ENCODE measurements around the gene SWAP70. TPM values are rescaled to one million over a fixed set of nuclear protein-coding genes. Genes with fewer than 3 reads are reported as not detected.

SWAP70 gene
- total and polyA plus RNA-seq, 10 of the 15 experiments (the other 5 are each of a cell fraction or from before 2014, with no cell fraction given) = 20.6 to 62.4 (median 41.7) TPM

- TF ChIP-seq MEF2B (IDR thresholded peaks at IDR 0.05; ENCODE audit: partially characterized antibody, poor library complexity, severe bottlenecking) (peak; percentile 11), CREM (IDR thresholded peaks at IDR 0.05; ENCODE audit: low read depth) (peak; percentile 81), CBX3 (IDR thresholded peaks at IDR 0.05; ENCODE audit: borderline replicate concordance, low read depth) (no peak), POLR2A (IDR thresholded peaks at IDR 0.05; ENCODE audit: low read depth, low read length) (no peak), MTA2 (IDR thresholded peaks at IDR 0.05; ENCODE audit: low read depth) (peak; percentile 77), NBN (IDR thresholded peaks at IDR 0.05) (peak; percentile 73), HSF1 (IDR thresholded peaks at IDR 0.05; ENCODE audit: low read depth, low read length) (no peak), HDGF (IDR thresholded peaks at IDR 0.05) (peak; percentile 54; the same call in 1 of the 2 replicates), STAT3 (IDR thresholded peaks at IDR 0.05; ENCODE audit: low read depth, low read length) (peak; percentile 64; the same call in 1 of the 2 replicates), TCF7 (IDR thresholded peaks at IDR 0.05; ENCODE audit: borderline replicate concordance) (no peak), IKZF1 (conservative IDR thresholded peaks at IDR 0.05) (peak; percentile 90), IRF3 (IDR thresholded peaks at IDR 0.05) (no peak), POLR2AphosphoS5 (IDR thresholded peaks at IDR 0.05; ENCODE audit: low read length) (no peak), SP1 (IDR thresholded peaks at IDR 0.05; ENCODE audit: low read depth, low read length) (no peak), NR2F1 (conservative IDR thresholded peaks at IDR 0.05) (no peak), RUNX3 (IDR thresholded peaks at IDR 0.05; ENCODE audit: low read length) (peak; percentile 86), RBBP5 (conservative IDR thresholded peaks at IDR 0.05) (no peak), BCL3 (IDR thresholded peaks at IDR 0.05; ENCODE audit: borderline replicate concordance, insufficient read depth, low read depth, low read length, poor library complexity, severe bottlenecking) (peak; percentile 2), ZNF217 (IDR thresholded peaks at IDR 0.05) (no peak), POU2F2 (IDR thresholded peaks at IDR 0.05; ENCODE audit: borderline replicate concordance, low read depth, low read length) (peak; percentile 40; the same call in 1 of the 3 replicates), ZNF622 (IDR thresholded peaks at IDR 0.05) (no peak), CHD4 (IDR thresholded peaks at IDR 0.05) (peak; percentile 91; the same call in 1 of the 2 replicates), GATAD2B (conservative IDR thresholded peaks at IDR 0.05; ENCODE audit: low read depth) (no peak), SREBF2 (IDR thresholded peaks at IDR 0.05; ENCODE audit: low read length) (no peak), CREB1 (IDR thresholded peaks at IDR 0.05; ENCODE audit: low read depth) (peak; percentile 84), MEF2A (IDR thresholded peaks at IDR 0.05; ENCODE audit: insufficient read depth, low read depth, low read length) (no peak), ZBTB4 (CRISPR knock-in tag; IDR thresholded peaks at IDR 0.05) (no peak)
Measured at GRCh38 chr11:9716275-9717039, 52.6 kb downstream of the SWAP70 start (continued).

All from GM12878 (cell line).